ENCODE measurements around the gene SFTPB. TPM values are rescaled to one million over a fixed set of nuclear protein-coding genes. Genes with fewer than 3 reads are reported as not detected.
"Not testable (repeated sequence)": the region's sequence is repeated elsewhere in the genome, so short reads cannot be mapped to it uniquely, and the experiment has no call there.

SFTPB gene
- total RNA-seq, 2 donors from 2014 or later: 0.59 TPM; not detected in 1

DNA sequence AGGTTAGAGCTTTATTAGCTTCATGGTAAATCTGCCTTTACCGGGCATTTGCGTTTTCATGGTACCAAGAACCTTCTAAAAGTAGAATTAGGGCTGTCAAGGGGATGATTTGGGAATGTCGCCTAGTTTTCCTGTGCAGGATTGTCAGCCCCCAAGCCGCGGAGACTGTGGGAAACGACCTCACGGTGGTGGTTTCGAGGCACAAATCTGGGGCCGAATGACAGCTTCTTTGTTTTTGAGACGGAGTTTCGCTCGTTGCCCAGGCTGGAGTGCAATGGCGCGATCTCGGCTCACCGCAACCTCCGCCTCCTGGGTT is 52.6 kb downstream of the SFTPB start:
- peak overlapping the region; percentile 75 to 99 for H3K4me3 ChIP-seq
- H3K27me3 ChIP-seq (replicated peaks; ENCODE audit: insufficient read depth): no peaks in the 10 kb centered on the region
- TF ChIP-seq POLR2AphosphoS5 (IDR thresholded peaks at IDR 0.05) (no peak), POLR2A (IDR thresholded peaks at IDR 0.05) (no peak)
- TF ChIP-seq, protein P1, sequence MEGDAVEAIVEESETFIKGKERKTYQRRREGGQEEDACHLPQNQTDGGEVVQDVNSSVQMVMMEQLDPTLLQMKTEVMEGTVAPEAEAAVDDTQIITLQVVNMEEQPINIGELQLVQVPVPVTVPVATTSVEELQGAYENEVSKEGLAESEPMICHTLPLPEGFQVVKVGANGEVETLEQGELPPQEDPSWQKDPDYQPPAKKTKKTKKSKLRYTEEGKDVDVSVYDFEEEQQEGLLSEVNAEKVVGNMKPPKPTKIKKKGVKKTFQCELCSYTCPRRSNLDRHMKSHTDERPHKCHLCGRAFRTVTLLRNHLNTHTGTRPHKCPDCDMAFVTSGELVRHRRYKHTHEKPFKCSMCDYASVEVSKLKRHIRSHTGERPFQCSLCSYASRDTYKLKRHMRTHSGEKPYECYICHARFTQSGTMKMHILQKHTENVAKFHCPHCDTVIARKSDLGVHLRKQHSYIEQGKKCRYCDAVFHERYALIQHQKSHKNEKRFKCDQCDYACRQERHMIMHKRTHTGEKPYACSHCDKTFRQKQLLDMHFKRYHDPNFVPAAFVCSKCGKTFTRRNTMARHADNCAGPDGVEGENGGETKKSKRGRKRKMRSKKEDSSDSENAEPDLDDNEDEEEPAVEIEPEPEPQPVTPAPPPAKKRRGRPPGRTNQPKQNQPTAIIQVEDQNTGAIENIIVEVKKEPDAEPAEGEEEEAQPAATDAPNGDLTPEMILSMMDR (IDR thresholded peaks at IDR 0.05): no peak
- DNase-seq (ENCODE audit: low spot score): no peak
- intact Hi-C loops (cut with DNase I): no loop called here
- H3K27ac ChIP-seq: peak overlapping the region; percentile 73 to 82
- H3K36me3 ChIP-seq: no peaks in the 10 kb centered on the region
- H3K9me3 ChIP-seq: no peaks in the 10 kb centered on the region
- WGBS: 91% methylated on average over 17 of the region's 17 CpGs
- peaks cover 6% of the 10 kb centered on the region for H3K4me1 ChIP-seq (replicated peaks)

DNA sequence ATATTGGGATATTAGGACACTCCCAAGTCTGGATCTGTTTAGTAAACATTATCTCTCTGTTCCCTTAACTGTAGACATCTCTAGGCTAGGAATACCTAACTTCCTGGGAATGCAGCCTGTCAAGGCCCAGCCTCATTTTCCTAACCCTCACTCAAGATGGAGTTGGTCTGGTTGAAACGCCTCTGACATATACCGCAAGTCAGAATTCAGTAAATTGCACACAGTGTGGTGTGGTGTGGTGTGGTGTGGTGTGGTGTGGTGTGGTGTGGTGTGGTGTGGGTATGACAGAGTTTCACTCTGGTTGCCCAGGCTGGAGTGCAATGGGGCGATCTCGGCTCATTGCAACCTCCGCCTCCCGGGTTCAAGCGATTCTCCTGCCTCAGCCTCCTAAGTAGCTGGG is 53.2 kb downstream of the SFTPB start:
- H3K27ac ChIP-seq; H3K36me3 ChIP-seq; DNase-seq (ENCODE audit: low spot score); H3K27me3 ChIP-seq (replicated peaks; ENCODE audit: insufficient read depth); intact Hi-C loops (cut with DNase I); H3K4me1 ChIP-seq (replicated peaks); H3K4me3 ChIP-seq; H3K9me3 ChIP-seq: not testable (repeated sequence)
- WGBS: 94% methylated on average over 7 of the region's 7 CpGs

DNA sequence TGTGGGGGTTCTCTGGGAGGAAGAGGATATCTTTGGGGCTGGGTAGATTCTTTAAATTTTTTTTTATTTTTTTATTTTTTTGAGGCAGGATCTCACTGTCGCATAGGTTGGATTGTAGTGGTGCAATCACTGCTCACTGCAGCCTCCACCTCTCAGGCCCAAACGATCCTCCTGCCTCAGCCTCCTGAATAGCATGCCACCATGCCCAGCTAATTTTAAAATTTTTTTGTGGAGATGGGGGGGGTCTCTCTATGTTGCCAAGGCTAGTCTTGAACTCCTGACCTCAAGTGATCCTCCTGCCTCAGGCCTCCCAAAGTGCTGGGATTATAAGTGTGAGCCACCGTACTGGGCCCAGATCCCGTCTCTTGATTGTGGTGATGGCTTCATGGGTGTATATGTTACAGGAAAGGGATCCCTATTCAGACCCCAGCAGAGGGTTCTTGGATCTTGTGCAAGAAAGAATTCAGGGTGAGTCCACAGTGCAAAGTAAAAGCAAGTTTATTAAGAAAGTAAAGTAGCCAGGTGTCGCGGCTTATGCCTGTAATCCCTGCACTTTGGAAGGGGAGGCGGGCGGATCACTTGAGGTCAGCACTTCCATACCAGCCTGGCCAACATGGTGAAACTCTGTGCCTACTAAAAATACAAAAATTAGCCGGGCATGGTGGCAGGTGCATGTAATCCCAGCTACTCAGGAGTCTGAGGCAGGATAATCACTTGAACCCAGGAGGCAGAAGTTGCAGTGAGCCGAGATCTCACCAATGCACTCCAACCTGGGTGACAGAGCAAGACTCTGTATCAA is 54.1 kb downstream of the SFTPB start:
- Histone ChIP-seq H3K9me3 (no peaks in the 10 kb centered on the region), H3K4me1 (replicated peaks) (peaks cover 10% of the 10 kb centered on the region), H3K27me3 (replicated peaks; ENCODE audit: insufficient read depth) (no peaks in the 10 kb centered on the region), H3K36me3 (peaks cover 0 to 4% of the 10 kb centered on the region in 2 donors), H3K4me3 (no peak overlapping the region), H3K27ac (no peak overlapping the region)
- DNase-seq (ENCODE audit: low spot score): no peak
- intact Hi-C loops (cut with DNase I): no loop called here
- WGBS: 84% methylated on average over 10 of the region's 10 CpGs
- TF ChIP-seq POLR2A (IDR thresholded peaks at IDR 0.05) (no peak), POLR2AphosphoS5 (IDR thresholded peaks at IDR 0.05) (no peak)
- TF ChIP-seq, protein P1 (IDR thresholded peaks at IDR 0.05): no peak

DNA sequence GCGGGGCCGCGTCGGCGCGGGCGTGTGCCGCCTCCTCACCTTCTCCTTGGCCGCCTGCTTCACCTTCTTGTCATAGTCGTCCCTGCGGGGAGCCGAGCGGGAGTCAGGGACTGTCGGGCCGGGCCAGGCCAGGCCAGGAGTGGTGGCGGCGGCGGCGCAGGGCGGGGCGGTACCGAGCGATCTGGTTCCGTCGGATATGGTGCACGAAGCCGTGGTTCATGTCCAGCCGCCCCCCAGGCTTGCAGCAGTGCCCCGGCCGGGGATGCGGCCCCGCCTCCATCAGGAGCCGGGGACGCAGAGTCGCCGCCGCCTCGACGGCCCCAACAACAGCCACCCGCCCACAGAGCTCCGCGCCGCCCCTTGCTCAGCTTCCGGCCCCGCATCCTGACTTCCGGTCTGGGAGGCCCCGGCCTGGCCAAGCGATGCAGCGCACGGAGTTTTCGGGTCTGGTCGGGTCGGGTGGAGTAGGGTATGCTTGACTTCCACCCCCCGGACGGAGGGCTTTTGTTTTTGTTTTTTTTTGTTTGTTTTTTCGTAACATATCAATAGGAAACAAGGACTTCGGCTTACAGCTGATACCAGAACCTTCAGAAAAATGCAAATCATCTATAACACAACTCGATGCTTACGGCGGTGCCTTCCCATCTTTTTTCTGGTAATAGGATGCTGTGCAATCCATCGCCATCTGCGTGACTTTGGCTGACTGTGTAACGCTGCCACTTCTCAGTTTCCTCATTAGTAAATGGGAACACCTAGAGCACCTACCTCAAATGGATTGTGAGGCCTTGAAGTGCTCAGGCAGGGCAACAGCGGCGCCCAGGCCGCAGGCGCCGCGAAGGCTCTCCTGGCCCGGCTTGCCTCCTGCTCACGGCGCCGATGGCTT is 56.1 kb downstream of the SFTPB start, which contains the start of gene C2orf68:
C2orf68 (minus strand) TSS at position 362 of the 883 bp plus-strand sequence; CDS start at position 280, 82 bp downstream.
- peak; percentile 86 for DNase-seq (ENCODE audit: low spot score)
- Histone ChIP-seq H3K36me3 (peaks cover 0 to 4% of the 10 kb centered on the region in 2 donors), H3K27ac (peak within 1 kb of the TSS; percentile 88 to 91), H3K9me3 (no peaks in the 10 kb centered on the region), H3K27me3 (replicated peaks; ENCODE audit: insufficient read depth) (no peaks in the 10 kb centered on the region), H3K4me1 (replicated peaks) (peaks cover 9% of the 10 kb centered on the region), H3K4me3 (peak within 1 kb of the TSS; percentile 90 to 91)
- WGBS: 8% methylated on average over 73 of the region's 73 CpGs
- TF ChIP-seq POLR2A (IDR thresholded peaks at IDR 0.05): peak; percentile 68
- TF ChIP-seq POLR2AphosphoS5 (IDR thresholded peaks at IDR 0.05): peak; percentile 91
- TF ChIP-seq, protein P1 (IDR thresholded peaks at IDR 0.05): peak in 1 of 4 experiments; percentile 22
- intact Hi-C loops (cut with DNase I): no loop called here

DNA sequence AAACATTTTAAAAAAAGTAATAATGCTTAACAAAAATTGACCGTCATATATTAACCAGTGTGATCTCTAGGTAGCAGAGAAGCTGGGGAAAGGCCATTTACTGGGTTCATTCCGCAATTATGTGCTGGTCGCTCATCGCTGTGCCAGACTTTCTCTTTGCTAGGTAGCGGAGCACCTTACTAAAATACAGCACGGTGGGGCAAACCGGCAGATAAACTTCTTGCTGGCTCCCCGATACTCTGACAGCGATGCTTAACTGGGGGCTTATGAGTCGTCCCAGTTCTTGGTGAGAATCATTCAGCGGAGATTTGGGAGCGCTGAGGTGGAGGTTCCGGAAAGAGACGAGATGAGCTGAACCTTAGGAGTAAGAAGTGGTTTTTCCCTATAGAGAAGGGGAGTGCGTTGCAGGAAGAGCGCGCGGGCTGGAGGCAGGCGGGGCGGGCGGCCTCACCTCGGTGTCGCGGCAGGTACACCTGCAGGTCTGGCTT is 56.7 kb downstream of the SFTPB start:
- H3K4me1 ChIP-seq (replicated peaks): peaks cover 14% of the 10 kb centered on the region
- peak overlapping the region; percentile 88 to 91 for H3K27ac ChIP-seq
- H3K9me3 ChIP-seq: no peaks in the 10 kb centered on the region
- WGBS: 4% methylated on average over 24 of the region's 24 CpGs
- no peak for TF ChIP-seq POLR2AphosphoS5 (IDR thresholded peaks at IDR 0.05)
- TF ChIP-seq, protein P1 (IDR thresholded peaks at IDR 0.05): no peak
- TF ChIP-seq POLR2A (IDR thresholded peaks at IDR 0.05): no peak
- intact Hi-C loops (cut with DNase I): no loop called here
- H3K4me3 ChIP-seq: peak overlapping the region; percentile 90 to 91
- no peak for DNase-seq (ENCODE audit: low spot score)
- H3K27me3 ChIP-seq (replicated peaks; ENCODE audit: insufficient read depth): no peaks in the 10 kb centered on the region
- peaks cover 0 to 4% of the 10 kb centered on the region in 2 donors for H3K36me3 ChIP-seq
